Osteoblast (primary cell): ENCODE measurements around the gene FATE1. TPM values are rescaled to one million over a fixed set of nuclear protein-coding genes. Genes with fewer than 3 reads are reported as not detected.

Experiments
- DNase-seq: peaks from one replicate; pipeline ENCODE4 v3.0.0; 2011; ENCODE audit warnings: low spot score, mixed read lengths; ENCODE audit not compliant: insufficient read length; ENCODE audit errors: missing footprints
- H2AFZ ChIP-seq: 2 replicates; pipeline ENCODE4 v1.6.0; 2011; ENCODE audit warnings: mild to moderate bottlenecking, low read length
- H3K27ac ChIP-seq: 2 replicates; pipeline ENCODE4 v1.5.1; 2011; ENCODE audit warnings: mild to moderate bottlenecking, low read depth, low read length, moderate library complexity
- H3K27me3 ChIP-seq: 2 replicates; pipeline ENCODE4 v1.6.0; 2012; ENCODE audit warnings: mild to moderate bottlenecking, control low read depth, inconsistent platforms, low read length, moderate library complexity; ENCODE audit not compliant: insufficient read depth
- H3K36me3 ChIP-seq: 2 replicates; pipeline ENCODE4 v1.5.1; 2011; ENCODE audit warnings: mild to moderate bottlenecking, low read length, control low read depth, moderate library complexity; ENCODE audit not compliant: insufficient read depth
- H3K4me1 ChIP-seq: 2 replicates; pipeline ENCODE4 v1.5.1; 2011; ENCODE audit warnings: mild to moderate bottlenecking, low read length, control low read depth, moderate library complexity; ENCODE audit not compliant: insufficient read depth
- H3K4me2 ChIP-seq: 2 replicates; pipeline ENCODE4 v1.6.0; 2011; ENCODE audit warnings: mild to moderate bottlenecking, low read length; ENCODE audit not compliant: insufficient read depth
- H3K4me3 ChIP-seq: fragments of 200-600 bp; sonication (generic); 3 replicates; pipeline ENCODE4 v1.5.1; 2012; ENCODE audit warnings: mild to moderate bottlenecking, low read length, inconsistent platforms; ENCODE audit not compliant: insufficient read depth
- H3K79me2 ChIP-seq: 2 replicates; pipeline ENCODE4 v1.6.0; 2012; ENCODE audit warnings: mild to moderate bottlenecking, low read length, control low read depth, inconsistent platforms; ENCODE audit not compliant: insufficient read depth
- H3K9me3 ChIP-seq: 2 replicates; pipeline ENCODE4 v1.5.1; 2011; ENCODE audit warnings: low read depth, low read length, control low read depth
- H4K20me1 ChIP-seq: 2 replicates; pipeline ENCODE4 v1.6.0; 2012; ENCODE audit warnings: mild to moderate bottlenecking, low read length, control low read depth; ENCODE audit not compliant: insufficient read depth
- total RNA-seq: library from RNA; depleted of rRNA; stranded (reverse); fragments of >200 nt; gene quantifications from 2 replicates; pipeline ENCODE4 v1.2.3, GENCODE V29; 2012
- TF ChIP-seq, protein P1 (sequence below): IDR thresholded peaks from 2 replicates; pipeline ENCODE4 v1.5.1; 2011; ENCODE audit warnings: mild to moderate bottlenecking, low read depth, low read length, moderate library complexity; ENCODE audit errors: extremely low read depth

FATE1 gene
- total RNA-seq, 1 donor, result not detected

DNA sequence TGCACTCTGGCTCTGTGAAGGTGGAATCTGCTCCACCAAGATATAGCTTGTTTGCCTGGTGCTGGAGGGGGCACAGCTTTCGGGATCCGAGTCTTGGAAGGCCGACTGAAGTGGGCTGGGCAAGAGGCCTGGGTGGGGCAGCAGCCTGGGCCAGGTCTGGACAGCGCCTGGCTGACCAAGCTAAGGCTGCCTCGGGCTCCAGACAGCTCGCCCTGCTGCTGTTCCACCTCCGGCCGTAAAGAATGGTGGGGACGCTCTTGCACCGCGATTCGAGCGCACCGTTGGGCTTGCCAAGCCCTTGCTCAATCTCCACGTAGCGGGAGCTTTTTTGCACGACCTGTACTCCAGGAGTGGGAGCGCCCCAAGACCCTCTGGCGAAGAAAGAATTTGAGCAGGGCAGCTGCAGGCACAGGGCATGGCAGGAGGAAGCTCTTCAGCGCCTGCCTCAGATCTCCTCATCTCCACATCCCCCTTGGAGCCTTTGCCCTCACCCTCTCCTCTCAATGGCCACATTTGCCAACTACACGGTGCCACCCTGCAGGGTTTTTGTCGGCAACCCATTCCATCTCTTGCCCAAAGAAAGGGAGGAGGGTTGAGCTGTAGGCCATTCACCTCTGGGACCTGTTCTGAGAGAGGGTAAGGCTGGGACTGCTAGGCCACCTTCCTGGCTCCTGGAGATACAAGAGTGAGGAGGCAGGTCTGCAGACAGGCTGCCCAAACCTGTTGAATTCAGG lies 37.6 kb downstream of the FATE1 start:
- H2AFZ ChIP-seq, result no peak overlapping the region
- H3K4me1 ChIP-seq, result peaks cover 11% of the 10 kb centered on the region
- no peak overlapping the region for H3K4me3 ChIP-seq
- TF ChIP-seq, protein P1, sequence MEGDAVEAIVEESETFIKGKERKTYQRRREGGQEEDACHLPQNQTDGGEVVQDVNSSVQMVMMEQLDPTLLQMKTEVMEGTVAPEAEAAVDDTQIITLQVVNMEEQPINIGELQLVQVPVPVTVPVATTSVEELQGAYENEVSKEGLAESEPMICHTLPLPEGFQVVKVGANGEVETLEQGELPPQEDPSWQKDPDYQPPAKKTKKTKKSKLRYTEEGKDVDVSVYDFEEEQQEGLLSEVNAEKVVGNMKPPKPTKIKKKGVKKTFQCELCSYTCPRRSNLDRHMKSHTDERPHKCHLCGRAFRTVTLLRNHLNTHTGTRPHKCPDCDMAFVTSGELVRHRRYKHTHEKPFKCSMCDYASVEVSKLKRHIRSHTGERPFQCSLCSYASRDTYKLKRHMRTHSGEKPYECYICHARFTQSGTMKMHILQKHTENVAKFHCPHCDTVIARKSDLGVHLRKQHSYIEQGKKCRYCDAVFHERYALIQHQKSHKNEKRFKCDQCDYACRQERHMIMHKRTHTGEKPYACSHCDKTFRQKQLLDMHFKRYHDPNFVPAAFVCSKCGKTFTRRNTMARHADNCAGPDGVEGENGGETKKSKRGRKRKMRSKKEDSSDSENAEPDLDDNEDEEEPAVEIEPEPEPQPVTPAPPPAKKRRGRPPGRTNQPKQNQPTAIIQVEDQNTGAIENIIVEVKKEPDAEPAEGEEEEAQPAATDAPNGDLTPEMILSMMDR, result peak; percentile 75
- peak; percentile 87 for DNase-seq
- no peaks in the 10 kb centered on the region for H3K9me3 ChIP-seq
- H3K27ac ChIP-seq, result no peak overlapping the region
- no peaks in the 10 kb centered on the region for H4K20me1 ChIP-seq
- H3K36me3 ChIP-seq, result no peaks in the 10 kb centered on the region
- peak overlapping the region; percentile 48 for H3K4me2 ChIP-seq
- H3K27me3 ChIP-seq, result peaks cover 8% of the 10 kb centered on the region
- no peaks in the 10 kb centered on the region for H3K79me2 ChIP-seq

DNA sequence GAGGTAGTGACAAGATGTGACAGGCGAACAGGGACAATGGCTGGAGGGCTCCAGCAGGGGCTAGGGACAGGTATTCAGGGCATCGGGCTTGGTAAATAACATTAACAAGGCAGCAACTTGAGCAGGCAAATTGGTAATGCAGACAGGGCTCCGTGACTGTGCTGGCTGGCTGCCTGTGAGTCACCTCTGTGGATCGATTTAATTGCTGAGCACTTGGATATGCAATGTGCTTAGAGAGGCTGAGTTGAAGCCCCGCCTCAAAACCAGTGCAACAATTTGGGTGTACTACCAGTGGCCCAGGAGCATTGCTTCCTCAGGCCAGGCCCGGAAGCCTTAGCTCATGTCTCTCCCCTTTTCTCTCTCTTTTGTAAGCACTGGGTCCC lies 38.2 kb downstream of the FATE1 start:
- Histone ChIP-seq H3K9me3 (no peaks in the 10 kb centered on the region), H2AFZ (no peak overlapping the region), H3K27me3 (peaks cover 6% of the 10 kb centered on the region), H3K4me2 (peak overlapping the region; percentile 48), H3K27ac (no peak overlapping the region), H3K4me1 (peaks cover 11% of the 10 kb centered on the region), H3K36me3 (no peaks in the 10 kb centered on the region), H3K79me2 (no peaks in the 10 kb centered on the region), H4K20me1 (no peaks in the 10 kb centered on the region), H3K4me3 (no peak overlapping the region)
- peak; percentile 94 for DNase-seq
- TF ChIP-seq, protein P1, result no peak

DNA sequence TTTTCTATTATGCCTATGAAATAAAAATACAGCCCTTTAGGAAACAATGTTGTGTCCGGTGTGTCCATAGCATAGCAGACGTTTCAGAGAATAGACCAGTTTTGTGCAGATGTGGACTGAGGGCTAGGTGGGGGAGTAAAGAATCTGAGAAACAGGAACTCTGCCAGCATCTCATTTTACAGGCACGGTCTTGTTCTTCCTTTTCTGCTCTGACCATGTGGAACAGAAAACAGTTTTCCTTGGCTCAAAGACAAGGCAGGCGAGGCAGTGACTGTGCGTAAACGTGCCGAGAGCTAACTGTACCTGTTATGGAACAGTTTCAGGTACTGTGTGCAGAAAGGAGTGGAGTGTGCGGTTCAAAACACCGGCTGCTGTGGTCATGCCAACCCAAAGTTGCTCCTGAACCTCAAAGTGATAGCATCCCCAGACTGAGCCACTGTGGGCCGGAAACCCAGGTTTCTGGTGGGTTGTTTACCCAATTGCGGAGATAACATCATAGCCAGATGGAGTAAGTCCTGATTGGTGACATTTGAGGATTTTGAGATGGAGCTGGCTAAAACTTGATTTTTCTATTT lies 38.9 kb downstream of the FATE1 start:
- Histone ChIP-seq H3K27ac (no peak overlapping the region), H3K27me3 (no peaks in the 10 kb centered on the region), H3K4me1 (peaks cover 11% of the 10 kb centered on the region), H3K4me3 (no peak overlapping the region), H3K36me3 (no peaks in the 10 kb centered on the region), H3K79me2 (no peaks in the 10 kb centered on the region), H3K4me2 (no peak overlapping the region), H4K20me1 (no peaks in the 10 kb centered on the region), H2AFZ (no peak overlapping the region), H3K9me3 (no peaks in the 10 kb centered on the region)
- no peak for DNase-seq
- TF ChIP-seq, protein P1, result no peak

DNA sequence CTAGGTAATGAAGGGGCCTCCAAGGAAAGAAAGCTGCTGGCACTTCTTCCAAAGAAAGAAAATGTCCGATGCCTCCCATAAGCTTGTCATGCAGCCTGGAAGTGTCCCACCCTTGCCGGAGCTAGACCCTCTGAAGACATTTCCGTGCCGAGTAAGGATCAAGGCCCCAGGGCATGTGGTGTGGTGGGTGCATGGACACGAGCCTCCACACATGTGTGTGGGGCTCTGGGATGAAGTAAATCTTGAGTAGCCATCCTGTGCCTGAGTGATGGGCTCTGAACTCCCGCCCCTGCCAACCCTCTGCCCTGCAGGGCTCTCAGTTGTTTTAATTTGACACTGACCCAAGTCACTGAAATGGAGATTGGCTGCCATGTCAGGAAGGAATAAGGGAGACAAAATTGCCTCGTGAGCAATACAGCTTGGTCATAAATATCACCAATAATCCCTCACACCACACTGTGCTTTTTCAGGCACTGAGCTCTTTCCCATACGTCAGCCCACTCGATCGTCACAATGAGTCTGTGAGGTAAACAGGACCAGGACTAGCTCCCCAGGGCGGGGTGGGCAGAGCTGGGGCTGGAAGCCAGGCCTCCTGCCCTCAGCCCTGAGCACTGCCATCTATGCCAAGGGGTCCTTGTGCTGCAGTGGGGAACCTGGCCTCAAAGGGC lies 43.3 kb downstream of the FATE1 start:
- H3K27ac ChIP-seq, result no peak overlapping the region
- H3K9me3 ChIP-seq, result no peaks in the 10 kb centered on the region
- no peaks in the 10 kb centered on the region for H4K20me1 ChIP-seq
- no peak overlapping the region for H2AFZ ChIP-seq
- peaks cover 3% of the 10 kb centered on the region for H3K4me1 ChIP-seq
- no peak overlapping the region for H3K4me3 ChIP-seq
- no peaks in the 10 kb centered on the region for H3K27me3 ChIP-seq
- H3K36me3 ChIP-seq, result no peaks in the 10 kb centered on the region
- no peak for DNase-seq
- H3K4me2 ChIP-seq, result no peak overlapping the region
- TF ChIP-seq, protein P1, result no peak
- no peaks in the 10 kb centered on the region for H3K79me2 ChIP-seq
